ENCODE data around the gene KIR3DL2. TPM values are rescaled to one million over a fixed set of nuclear protein-coding genes. Genes with fewer than 3 reads are reported as not detected.
"Not testable (repeated sequence)": the region's sequence is repeated elsewhere in the genome, so short reads cannot be mapped to it uniquely, and the experiment has no call there.

The KIR3DL2 gene
- not detected for total RNA-seq

DNA sequence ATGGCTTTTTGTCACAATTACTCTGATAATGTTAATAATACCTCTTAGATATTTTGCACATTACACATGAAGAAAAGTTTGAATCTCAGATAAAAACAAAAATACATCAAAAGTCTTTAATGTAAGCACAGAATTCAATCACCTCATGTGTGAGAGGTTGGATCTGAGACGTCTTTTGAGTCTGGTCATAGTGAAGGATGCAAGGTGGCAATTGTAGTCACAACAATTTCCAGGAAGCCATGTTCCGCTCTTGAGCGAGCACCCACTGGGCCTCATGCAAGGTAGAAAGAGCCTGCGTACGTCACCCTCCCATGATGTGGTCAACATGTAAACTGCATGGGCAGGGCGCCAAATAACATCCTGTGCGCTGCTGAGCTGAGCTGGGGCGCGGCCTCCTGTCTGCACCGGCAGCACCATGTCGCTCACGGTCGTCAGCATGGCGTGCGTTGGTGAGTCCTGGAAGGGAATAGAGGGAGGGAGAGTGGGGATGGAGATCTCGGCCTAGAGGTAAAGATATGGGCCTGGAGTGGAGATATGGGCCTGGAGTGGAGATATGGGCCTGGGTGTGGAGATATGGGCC lies at the start of gene KIR3DL2:
TSS of gene KIR3DL2 (plus strand) at position 383 of the 580 bp plus-strand sequence. CDS start at position 416, 33 bp downstream.
- TF ChIP-seq, protein P1, sequence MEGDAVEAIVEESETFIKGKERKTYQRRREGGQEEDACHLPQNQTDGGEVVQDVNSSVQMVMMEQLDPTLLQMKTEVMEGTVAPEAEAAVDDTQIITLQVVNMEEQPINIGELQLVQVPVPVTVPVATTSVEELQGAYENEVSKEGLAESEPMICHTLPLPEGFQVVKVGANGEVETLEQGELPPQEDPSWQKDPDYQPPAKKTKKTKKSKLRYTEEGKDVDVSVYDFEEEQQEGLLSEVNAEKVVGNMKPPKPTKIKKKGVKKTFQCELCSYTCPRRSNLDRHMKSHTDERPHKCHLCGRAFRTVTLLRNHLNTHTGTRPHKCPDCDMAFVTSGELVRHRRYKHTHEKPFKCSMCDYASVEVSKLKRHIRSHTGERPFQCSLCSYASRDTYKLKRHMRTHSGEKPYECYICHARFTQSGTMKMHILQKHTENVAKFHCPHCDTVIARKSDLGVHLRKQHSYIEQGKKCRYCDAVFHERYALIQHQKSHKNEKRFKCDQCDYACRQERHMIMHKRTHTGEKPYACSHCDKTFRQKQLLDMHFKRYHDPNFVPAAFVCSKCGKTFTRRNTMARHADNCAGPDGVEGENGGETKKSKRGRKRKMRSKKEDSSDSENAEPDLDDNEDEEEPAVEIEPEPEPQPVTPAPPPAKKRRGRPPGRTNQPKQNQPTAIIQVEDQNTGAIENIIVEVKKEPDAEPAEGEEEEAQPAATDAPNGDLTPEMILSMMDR (IDR thresholded peaks at IDR 0.05; ENCODE audit: low read depth), result not testable (repeated sequence)

DNA sequence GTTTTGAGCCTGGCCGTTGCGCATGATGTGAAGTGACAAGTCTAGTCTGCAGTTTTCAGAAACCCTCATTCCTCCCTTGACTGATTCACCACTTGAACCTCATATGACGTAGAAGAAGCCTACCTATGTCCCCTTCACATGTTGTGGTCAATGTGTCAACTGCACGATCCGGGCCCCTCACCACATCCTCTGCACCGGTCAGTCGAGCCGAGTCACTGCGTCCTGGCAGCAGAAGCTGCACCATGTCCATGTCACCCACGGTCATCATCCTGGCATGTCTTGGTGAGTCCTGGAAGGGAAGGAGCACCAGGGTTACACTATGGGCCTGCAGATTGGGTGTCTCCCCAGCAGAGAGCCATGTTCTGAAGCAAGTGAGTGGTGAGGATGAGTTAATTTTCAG lies 46.8 kb upstream of the KIR3DL2 start, which contains the start of gene KIR2DL4:
TSS of gene KIR2DL4 (plus strand) at position 201 of the 400 bp plus-strand sequence. CDS start at position 243, 42 bp downstream.
- TF ChIP-seq, protein P1 (IDR thresholded peaks at IDR 0.05; ENCODE audit: low read depth), result no peak

DNA sequence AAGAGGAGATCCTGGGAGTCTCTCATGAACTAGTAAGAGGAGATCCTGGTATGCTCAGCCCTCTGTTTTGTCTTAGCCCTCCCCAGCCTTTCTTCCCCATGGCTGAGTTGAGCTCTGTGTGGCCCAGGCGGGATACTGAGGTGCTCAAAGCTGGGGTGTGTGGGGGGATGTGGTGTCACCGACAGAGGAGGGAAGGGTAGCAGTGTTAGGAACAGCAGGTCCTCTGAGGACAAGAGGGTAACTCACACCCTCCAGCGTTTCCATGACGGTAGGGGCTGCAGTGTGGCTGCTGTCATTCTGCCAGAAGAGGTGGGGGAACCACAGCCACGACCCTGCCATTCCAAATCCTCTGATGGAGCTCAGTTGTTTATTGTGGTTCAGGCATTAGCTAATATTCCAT lies 46.1 kb upstream of the KIR3DL2 start:
- TF ChIP-seq, protein P1 (IDR thresholded peaks at IDR 0.05; ENCODE audit: low read depth), result no peak

DNA sequence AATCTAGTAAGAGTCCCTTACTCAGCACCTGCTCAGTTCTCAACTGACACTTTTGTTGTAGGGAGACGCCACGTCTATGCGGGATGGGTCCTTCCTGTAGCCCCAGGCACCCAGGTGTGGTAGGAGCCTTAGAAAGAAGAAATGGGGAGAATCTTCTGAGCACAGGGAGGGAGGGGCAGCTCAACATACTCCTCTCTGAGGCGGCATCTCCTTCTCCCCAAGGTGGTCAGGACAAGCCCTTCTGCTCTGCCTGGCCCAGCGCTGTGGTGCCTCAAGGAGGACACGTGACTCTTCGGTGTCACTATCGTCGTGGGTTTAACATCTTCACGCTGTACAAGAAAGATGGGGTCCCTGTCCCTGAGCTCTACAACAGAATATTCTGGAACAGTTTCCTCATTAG lies 45.7 kb upstream of the KIR3DL2 start:
- TF ChIP-seq, protein P1 (IDR thresholded peaks at IDR 0.05; ENCODE audit: low read depth), result no peak

DNA sequence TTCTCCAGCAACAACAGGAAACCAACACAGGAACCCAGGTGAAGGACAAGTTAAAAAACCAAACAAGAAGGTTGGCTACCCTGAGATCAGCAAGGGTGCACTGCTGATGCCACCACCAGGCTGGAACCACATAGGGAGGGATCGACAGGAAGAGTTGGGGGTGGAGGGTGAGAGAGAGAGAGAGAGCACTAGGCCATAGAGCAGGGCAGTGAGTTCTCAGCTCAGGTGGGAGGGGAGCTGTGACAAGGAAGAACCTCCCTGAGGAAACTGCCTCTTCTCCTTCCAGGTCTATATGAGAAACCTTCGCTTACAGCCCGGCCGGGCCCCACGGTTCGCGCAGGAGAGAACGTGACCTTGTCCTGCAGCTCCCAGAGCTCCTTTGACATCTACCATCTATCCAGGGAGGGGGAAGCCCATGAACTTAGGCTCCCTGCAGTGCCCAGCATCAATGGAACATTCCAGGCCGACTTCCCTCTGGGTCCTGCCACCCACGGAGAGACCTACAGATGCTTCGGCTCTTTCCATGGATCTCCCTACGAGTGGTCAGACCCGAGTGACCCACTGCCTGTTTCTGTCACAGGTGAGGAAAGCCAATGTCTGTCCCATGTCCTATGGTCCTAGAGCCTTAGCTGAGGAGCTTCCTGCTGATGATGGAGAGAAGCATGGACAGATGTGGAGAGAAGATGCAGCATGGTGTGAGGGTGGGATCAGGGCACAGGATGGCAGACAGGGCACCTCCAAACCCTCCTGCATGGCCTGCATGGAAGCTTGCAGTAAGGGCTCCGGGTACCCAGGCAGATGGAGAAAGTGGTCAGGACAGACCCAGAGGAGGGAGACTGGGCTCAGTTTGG lies 44.4 kb upstream of the KIR3DL2 start:
- TF ChIP-seq, protein P1 (IDR thresholded peaks at IDR 0.05; ENCODE audit: low read depth), result no peak

DNA sequence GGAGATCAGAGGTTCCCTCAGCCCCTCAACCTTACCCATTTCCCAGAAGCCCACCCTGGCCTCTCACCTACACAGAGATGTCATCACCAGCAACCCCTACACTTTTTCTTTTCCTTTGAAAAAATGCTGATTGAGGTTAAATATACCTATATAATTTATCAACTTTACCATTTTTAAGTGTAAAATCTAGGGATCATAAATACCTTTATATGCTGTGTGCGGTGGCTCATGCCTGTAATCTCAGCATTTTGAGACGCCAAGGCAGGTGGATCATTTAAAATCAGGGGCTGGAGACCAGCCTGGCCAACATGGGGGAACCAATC lies 43.8 kb upstream of the KIR3DL2 start:
- TF ChIP-seq, protein P1 (IDR thresholded peaks at IDR 0.05; ENCODE audit: low read depth), result no peak

DNA sequence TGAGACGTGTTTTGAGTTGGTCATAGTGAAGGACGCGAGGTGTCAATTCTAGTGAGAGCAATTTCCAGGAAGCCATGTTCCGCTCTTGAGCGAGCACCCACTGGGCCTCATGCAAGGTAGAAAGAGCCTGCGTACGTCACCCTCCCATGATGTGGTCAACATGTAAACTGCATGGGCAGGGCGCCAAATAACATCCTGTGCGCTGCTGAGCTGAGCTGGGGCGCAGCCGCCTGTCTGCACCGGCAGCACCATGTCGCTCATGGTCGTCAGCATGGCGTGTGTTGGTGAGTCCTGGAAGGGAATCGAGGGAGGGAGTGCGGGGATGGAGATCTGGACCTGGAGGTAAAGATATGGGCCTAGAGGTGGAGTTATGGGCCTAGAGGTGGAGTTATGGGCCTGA lies 34.0 kb upstream of the KIR3DL2 start, which contains the start of gene KIR3DL1:
TSS of gene KIR3DL1 (plus strand) at position 218 of the 400 bp plus-strand sequence.
- TF ChIP-seq, protein P1 (IDR thresholded peaks at IDR 0.05; ENCODE audit: low read depth), result not testable (repeated sequence)

Measured in subcutaneous adipose tissue (tissue), 4 donors.